Stimulated activated naive B cell treated with anti-CD40 and anti-IgM and Interleukin-4, amounts not matched to agents 10 μg/mL and 1 μg/mL and 100 μg/mL, for 72 hours (primary cell): ENCODE data around the gene LRP2BP.
"Not testable (repeated sequence)": the region's sequence is repeated elsewhere in the genome, so short reads cannot be mapped to it uniquely, and the experiment has no call there.

Experiments
- ATAC-seq, 2 donors: fragments of 150-1000 bp; cut with Tn5 transposase; replicated peaks; 2 replicates each; pipeline ENCODE4 v1.10.0; 2021; ENCODE audit warnings: moderate library complexity in 1 of 2
- DNase-seq: peaks from one replicate; pipeline ENCODE4 v3.0.0; 2021
- H3K27ac Mint-ChIP-seq: one replicate; pipeline ENCODE4 v1.8.0; 2022; ENCODE audit warnings: mild to moderate bottlenecking, mixed read lengths
- H3K27me3 Mint-ChIP-seq, 2 donors: one replicate each; pipeline ENCODE4 v1.8.0; 2022; ENCODE audit warnings: mixed read lengths in 2 of 2
- H3K36me3 Mint-ChIP-seq, 2 donors: one replicate each; pipeline ENCODE4 v1.8.0; 2022; ENCODE audit warnings: mixed read lengths in 2 of 2, mild to moderate bottlenecking in 1 of 2
- H3K4me1 Mint-ChIP-seq, 2 donors: one replicate each; pipeline ENCODE4 v1.8.0; 2022; ENCODE audit warnings: mixed read lengths in 2 of 2, mild to moderate bottlenecking in 1 of 2
- H3K4me3 Mint-ChIP-seq, 2 donors: one replicate each; pipeline ENCODE4 v1.8.0; 2022; ENCODE audit warnings: mild to moderate bottlenecking in 2 of 2, mixed read lengths in 2 of 2, moderate library complexity in 1 of 2
- H3K9me3 Mint-ChIP-seq, 2 donors: one replicate each; pipeline ENCODE4 v1.8.0; 2022; ENCODE audit warnings: mixed read lengths in 2 of 2, mild to moderate bottlenecking in 1 of 2

LRP2BP gene

DNA sequence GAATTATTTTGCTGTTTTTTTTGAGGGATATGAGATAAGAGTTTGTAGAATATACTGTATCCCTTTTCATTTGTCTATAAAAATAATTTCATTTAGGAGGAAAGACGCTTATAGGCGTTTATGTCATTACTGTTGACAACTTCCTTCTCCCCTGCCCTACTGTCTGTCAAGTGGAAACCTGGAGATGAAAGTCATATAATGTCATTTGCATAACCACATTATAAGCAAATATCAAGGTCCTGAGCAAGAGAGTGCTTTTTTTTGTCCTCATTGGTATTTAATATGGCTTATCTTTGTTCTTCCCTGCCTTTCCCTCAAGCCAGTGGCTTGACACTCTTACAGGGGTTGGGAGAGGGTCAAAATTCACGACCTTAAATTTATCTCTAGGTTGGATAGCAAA lies 55.8 kb downstream of the LRP2BP start:
- peaks cover 29 to 45% of the 10 kb centered on the region in 2 donors for H3K4me1 Mint-ChIP-seq
- peak; percentile 43 to 69 for ATAC-seq
- DNase-seq, result no peak
- peaks cover 43 to 69% of the 10 kb centered on the region in 2 donors for H3K36me3 Mint-ChIP-seq
- H3K27ac Mint-ChIP-seq, result no peak overlapping the region
- H3K27me3 Mint-ChIP-seq, result no peaks in the 10 kb centered on the region
- no peak overlapping the region for H3K4me3 Mint-ChIP-seq
- no peaks in the 10 kb centered on the region for H3K9me3 Mint-ChIP-seq

DNA sequence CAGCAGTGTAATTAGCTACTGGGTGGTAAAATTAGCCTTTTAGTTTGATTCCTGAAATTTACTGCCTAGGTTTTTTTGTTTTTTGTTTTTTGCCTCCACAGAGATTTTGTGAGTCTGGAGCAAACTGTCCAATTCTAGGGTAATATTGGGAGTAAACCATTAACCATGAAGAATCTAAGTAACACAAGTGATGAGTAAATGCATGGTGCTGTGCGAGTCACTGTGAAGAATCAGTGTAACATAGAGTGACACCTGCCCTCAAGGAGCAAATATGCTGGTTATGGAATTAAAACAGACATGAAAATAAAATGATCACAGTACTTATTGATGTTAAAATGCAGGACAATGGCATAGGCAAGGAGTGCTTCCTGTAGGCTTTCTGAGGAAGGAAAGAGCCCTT lies 60.1 kb downstream of the LRP2BP start:
- H3K36me3 Mint-ChIP-seq, result peaks cover 35 to 69% of the 10 kb centered on the region in 2 donors
- DNase-seq, result no peak
- no peaks in the 10 kb centered on the region for H3K9me3 Mint-ChIP-seq
- no peaks in the 10 kb centered on the region for H3K27me3 Mint-ChIP-seq
- no peak for ATAC-seq
- peaks cover 15 to 23% of the 10 kb centered on the region in 2 donors for H3K4me1 Mint-ChIP-seq
- no peak overlapping the region for H3K27ac Mint-ChIP-seq
- H3K4me3 Mint-ChIP-seq, result no peak overlapping the region

GRCh38 chr4:185334326-185334725 lies 61.4 kb downstream of the LRP2BP start:
- no peak for ATAC-seq
- peaks cover 0 to 3% of the 10 kb centered on the region in 2 donors for H3K9me3 Mint-ChIP-seq
- H3K27ac Mint-ChIP-seq, result no peak overlapping the region

DNA sequence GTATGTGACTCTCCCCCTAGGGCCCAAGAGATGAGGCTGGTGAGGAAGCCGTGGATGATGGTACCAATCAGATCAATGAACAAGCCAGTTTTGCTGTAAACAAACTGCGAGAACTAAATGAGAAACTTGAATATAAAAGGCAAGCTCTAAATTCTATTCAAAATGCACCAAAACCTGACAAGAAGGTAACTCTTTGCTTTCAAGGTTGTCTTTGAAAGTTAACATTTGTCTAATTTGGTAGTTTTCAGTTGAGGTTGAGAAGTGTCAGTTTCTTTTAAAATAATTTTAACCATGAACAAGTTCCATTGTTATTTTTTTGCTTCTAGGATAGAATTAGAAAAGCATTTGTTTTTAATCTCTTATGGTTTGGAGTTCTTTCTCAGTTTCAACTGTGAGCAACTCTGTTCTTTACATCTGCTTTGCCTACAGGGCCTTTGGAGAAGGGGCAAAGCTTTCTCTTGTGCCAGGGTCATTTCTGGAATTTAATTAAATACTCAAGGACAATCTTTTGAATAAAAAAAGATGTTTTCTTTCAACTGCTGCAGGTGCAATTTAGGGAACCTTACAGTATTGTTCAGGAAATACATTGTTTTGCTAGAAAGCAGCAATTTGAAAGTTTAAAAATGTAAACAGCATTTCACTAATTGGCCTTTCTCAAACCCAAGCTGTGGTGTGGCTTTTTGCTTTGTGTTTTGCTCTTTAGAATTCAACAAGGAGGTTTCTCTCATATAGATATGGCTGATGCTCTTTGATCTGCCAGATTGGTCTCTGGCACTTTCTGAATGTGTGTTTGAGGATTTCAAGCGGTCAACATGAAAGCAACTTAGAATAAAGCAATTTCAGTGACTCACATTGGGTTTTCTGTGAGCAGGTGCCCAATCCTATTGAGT lies 62.9 kb downstream of the LRP2BP start:
- DNase-seq (no peak), ATAC-seq (no peak)
- Mint-ChIP-seq H3K4me1 (peaks cover 24 to 32% of the 10 kb centered on the region in 2 donors), H3K27ac (no peak overlapping the region), H3K9me3 (peaks cover 5 to 6% of the 10 kb centered on the region in 2 donors), H3K27me3 (no peaks in the 10 kb centered on the region), H3K4me3 (no peak overlapping the region), H3K36me3 (peaks cover 47 to 71% of the 10 kb centered on the region in 2 donors)

More at GRCh38 chr4:185334326-185334725, 61.4 kb downstream of the LRP2BP start:
- no peak overlapping the region for H3K4me3 Mint-ChIP-seq
- DNase-seq, result no peak
- H3K36me3 Mint-ChIP-seq, result peaks cover 38 to 70% of the 10 kb centered on the region in 2 donors
- H3K27me3 Mint-ChIP-seq, result no peaks in the 10 kb centered on the region
- peaks cover 20 to 23% of the 10 kb centered on the region in 2 donors for H3K4me1 Mint-ChIP-seq

DNA sequence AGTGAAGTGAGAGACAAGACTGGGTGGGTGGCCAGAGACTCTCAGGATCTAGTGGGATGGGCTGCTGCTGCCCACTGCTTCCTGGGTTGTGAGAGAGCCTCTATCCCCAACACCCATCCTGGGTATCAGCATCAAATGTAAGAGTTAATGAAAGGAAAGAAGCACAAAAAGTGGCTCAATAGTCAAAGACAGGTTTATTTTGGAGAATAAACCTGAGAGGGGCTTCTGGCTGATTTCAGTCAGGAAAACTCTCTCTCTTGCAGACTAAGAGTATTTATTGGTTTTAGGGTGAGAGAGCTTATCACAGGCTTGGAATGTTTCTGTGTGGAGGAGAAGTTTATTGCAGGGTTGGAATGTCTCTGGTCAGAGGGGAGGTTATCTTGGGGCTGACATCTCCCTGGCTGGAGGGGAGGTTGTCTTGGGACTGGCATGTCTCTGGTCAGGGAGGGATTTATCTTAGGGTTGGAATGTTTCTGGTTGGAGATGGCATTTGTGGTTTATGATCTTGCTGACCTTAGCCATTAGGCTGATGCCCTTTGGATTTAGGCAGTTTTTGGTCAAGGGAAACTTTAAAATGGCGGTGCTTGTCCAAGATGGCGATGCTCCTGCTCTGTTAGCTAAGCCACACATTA lies 65.7 kb downstream of the LRP2BP start:
- peaks cover 29 to 45% of the 10 kb centered on the region in 2 donors for H3K36me3 Mint-ChIP-seq
- not testable (repeated sequence) for DNase-seq, H3K9me3 Mint-ChIP-seq, H3K4me3 Mint-ChIP-seq, H3K27me3 Mint-ChIP-seq, ATAC-seq, H3K27ac Mint-ChIP-seq
- H3K4me1 Mint-ChIP-seq, result peaks cover 13 to 20% of the 10 kb centered on the region in 2 donors

DNA sequence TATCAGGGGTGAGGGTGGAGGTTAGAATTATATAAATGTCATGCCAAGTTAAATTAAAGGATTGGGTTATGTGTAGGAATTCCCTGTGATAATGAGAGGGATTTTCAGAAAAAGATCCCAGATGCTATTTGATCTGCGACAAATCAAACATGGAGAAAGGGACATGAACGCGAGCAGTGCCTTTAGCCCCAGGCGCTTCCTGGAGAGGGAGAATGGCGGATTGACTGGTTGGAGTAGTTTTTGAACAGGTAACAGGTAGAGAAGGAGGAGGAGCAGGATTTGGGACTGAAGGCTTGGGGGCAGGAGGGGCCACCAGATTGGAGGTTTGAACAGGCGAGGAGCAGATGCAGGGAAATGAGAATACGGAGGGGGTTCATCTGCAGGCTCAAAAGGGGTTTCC lies 67.1 kb downstream of the LRP2BP start:
- Mint-ChIP-seq H3K4me1 (peaks cover 13 to 20% of the 10 kb centered on the region in 2 donors), H3K9me3 (peaks cover 5 to 6% of the 10 kb centered on the region in 2 donors), H3K27me3 (no peaks in the 10 kb centered on the region), H3K27ac (no peak overlapping the region), H3K4me3 (no peak overlapping the region), H3K36me3 (peaks cover 37 to 49% of the 10 kb centered on the region in 2 donors)
- DNase-seq (no peak), ATAC-seq (no peak)

- not testable (repeated sequence) for H3K9me3 Mint-ChIP-seq, DNase-seq, H3K4me3 Mint-ChIP-seq, H3K27me3 Mint-ChIP-seq, ATAC-seq, H3K27ac Mint-ChIP-seq
- Mint-ChIP-seq H3K36me3 (peaks cover 33 to 40% of the 10 kb centered on the region in 2 donors), H3K4me1 (peaks cover 13 to 20% of the 10 kb centered on the region in 2 donors)
Observed at GRCh38 chr4:185325721-185326120, 70.0 kb downstream of the LRP2BP start.

GRCh38 chr4:185324361-185324760 lies 71.4 kb downstream of the LRP2BP start:
- not testable (repeated sequence) for DNase-seq, H3K4me3 Mint-ChIP-seq, ATAC-seq, H3K27ac Mint-ChIP-seq, H3K9me3 Mint-ChIP-seq, H3K27me3 Mint-ChIP-seq
- H3K36me3 Mint-ChIP-seq, result peaks cover 29 to 37% of the 10 kb centered on the region in 2 donors
- peaks cover 4 to 13% of the 10 kb centered on the region in 2 donors for H3K4me1 Mint-ChIP-seq

GRCh38 chr4:185323606-185324005 lies 72.1 kb downstream of the LRP2BP start:
- H3K27ac Mint-ChIP-seq, result no peak overlapping the region
- ATAC-seq, result no peak
- H3K4me3 Mint-ChIP-seq, result no peak overlapping the region

DNA sequence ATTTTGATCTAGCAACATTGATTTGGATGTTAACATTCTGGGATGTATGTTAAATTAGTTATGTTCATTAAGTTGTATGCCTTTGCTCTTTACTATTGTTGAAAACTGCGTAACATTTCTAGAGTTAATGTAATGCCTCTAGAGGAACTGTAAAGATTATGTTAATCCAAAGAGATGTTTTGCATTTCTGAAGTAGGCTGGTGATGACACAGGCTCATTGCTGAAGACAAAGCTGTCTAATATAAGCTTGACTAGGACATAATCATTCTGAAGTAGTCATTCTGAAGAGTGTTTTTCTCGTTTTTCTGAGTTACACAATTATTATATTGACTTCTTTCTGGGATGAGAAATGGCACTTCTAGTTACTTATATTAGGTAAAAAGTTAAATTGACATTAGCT lies 72.9 kb downstream of the LRP2BP start:
- H3K4me1 Mint-ChIP-seq, result peaks cover 1 to 3% of the 10 kb centered on the region in 2 donors
- H3K4me3 Mint-ChIP-seq, result no peak overlapping the region
- ATAC-seq, result no peak
- H3K36me3 Mint-ChIP-seq, result peaks cover 18 to 29% of the 10 kb centered on the region in 2 donors
- no peaks in the 10 kb centered on the region for H3K27me3 Mint-ChIP-seq
- H3K27ac Mint-ChIP-seq, result no peak overlapping the region
- H3K9me3 Mint-ChIP-seq, result no peaks in the 10 kb centered on the region
- no peak for DNase-seq

More at GRCh38 chr4:185323606-185324005, 72.1 kb downstream of the LRP2BP start:
- Mint-ChIP-seq H3K27me3 (no peaks in the 10 kb centered on the region), H3K4me1 (peaks cover under 1 to 6% of the 10 kb centered on the region in 2 donors), H3K9me3 (peaks cover 1 to 2% of the 10 kb centered on the region in 2 donors), H3K36me3 (peaks cover 22 to 32% of the 10 kb centered on the region in 2 donors)
- no peak for DNase-seq

- H3K36me3 Mint-ChIP-seq, result peaks cover 34 to 51% of the 10 kb centered on the region in 2 donors
- peaks cover 1 to 3% of the 10 kb centered on the region in 2 donors for H3K4me1 Mint-ChIP-seq
- DNase-seq (no peak), ATAC-seq (no peak)
- no peak overlapping the region for H3K27ac Mint-ChIP-seq
- peaks cover 0 to 2% of the 10 kb centered on the region in 2 donors for H3K9me3 Mint-ChIP-seq
- H3K27me3 Mint-ChIP-seq, result no peaks in the 10 kb centered on the region
- H3K4me3 Mint-ChIP-seq, result no peak overlapping the region
Observed at GRCh38 chr4:185318679-185319078, 77.0 kb downstream of the LRP2BP start.

GRCh38 chr4:185317880-185318279 lies 77.8 kb downstream of the LRP2BP start:
- Mint-ChIP-seq H3K9me3 (peaks cover 0 to 2% of the 10 kb centered on the region in 2 donors), H3K27me3 (no peaks in the 10 kb centered on the region), H3K27ac (no peak overlapping the region), H3K4me3 (no peak overlapping the region), H3K36me3 (peaks cover 41 to 56% of the 10 kb centered on the region in 2 donors), H3K4me1 (peaks cover 1 to 3% of the 10 kb centered on the region in 2 donors)
- ATAC-seq, result no peak
- DNase-seq, result no peak

- not testable (repeated sequence) for H3K4me3 Mint-ChIP-seq, ATAC-seq, H3K9me3 Mint-ChIP-seq, H3K4me1 Mint-ChIP-seq, DNase-seq, H3K27ac Mint-ChIP-seq, H3K27me3 Mint-ChIP-seq
- H3K36me3 Mint-ChIP-seq, result peaks cover 42 to 59% of the 10 kb centered on the region in 2 donors
Observed at GRCh38 chr4:185317462-185317861, 78.3 kb downstream of the LRP2BP start.
